ENCODE results near the gene PRR14. TPM values are rescaled to one million over a fixed set of nuclear protein-coding genes. Genes with fewer than 3 reads are reported as not detected.
"Not testable (repeated sequence)": the region's sequence is repeated elsewhere in the genome, so short reads cannot be mapped to it uniquely, and the experiment has no call there.

PRR14 gene
- total RNA-seq, 1 experiment from 2014 or later, result 28.2 TPM

GRCh38 chr16:30636599-30636998 lies 14.2 kb upstream of the PRR14 start:
- Histone ChIP-seq H3K36me3 (ENCODE audit: control insufficient read depth, insufficient read depth, low read length) (no peaks in the 10 kb centered on the region), H3K4me3 (ENCODE audit: low read depth, low read length) (no peak overlapping the region), H3K27me3 (replicated peaks; ENCODE audit: control insufficient read depth, insufficient read depth, low read length) (no peaks in the 10 kb centered on the region), H3K4me1 (no peaks in the 10 kb centered on the region), H3K9me3 (no peaks in the 10 kb centered on the region)
- POLR2A ChIA-PET, result no interaction called here
- CTCF ChIA-PET, result interaction anchor here (0.7 to 1.5 kb wide), 3 partner anchors 207 to 601 kb away, joined by 7 read pairs; partner anchors contain the start of gene DCTPP1
- Mint-ChIP-seq H3K9me3 (ENCODE audit: unreplicated experiment) (no peaks in the 10 kb centered on the region), H3K36me3 (ENCODE audit: insufficient read depth, unreplicated experiment) (peaks cover 9% of the 10 kb centered on the region), H3K4me1 (ENCODE audit: low read depth, unreplicated experiment) (no peaks in the 10 kb centered on the region), H3K27ac (ENCODE audit: unreplicated experiment) (no peak overlapping the region), H3K27me3 (ENCODE audit: insufficient read depth, unreplicated experiment) (no peaks in the 10 kb centered on the region), H3K4me3 (ENCODE audit: unreplicated experiment) (no peak overlapping the region)
- no TSS peak for BruUV-seq (replicated peaks)
- TF ChIP-seq, protein P1, sequence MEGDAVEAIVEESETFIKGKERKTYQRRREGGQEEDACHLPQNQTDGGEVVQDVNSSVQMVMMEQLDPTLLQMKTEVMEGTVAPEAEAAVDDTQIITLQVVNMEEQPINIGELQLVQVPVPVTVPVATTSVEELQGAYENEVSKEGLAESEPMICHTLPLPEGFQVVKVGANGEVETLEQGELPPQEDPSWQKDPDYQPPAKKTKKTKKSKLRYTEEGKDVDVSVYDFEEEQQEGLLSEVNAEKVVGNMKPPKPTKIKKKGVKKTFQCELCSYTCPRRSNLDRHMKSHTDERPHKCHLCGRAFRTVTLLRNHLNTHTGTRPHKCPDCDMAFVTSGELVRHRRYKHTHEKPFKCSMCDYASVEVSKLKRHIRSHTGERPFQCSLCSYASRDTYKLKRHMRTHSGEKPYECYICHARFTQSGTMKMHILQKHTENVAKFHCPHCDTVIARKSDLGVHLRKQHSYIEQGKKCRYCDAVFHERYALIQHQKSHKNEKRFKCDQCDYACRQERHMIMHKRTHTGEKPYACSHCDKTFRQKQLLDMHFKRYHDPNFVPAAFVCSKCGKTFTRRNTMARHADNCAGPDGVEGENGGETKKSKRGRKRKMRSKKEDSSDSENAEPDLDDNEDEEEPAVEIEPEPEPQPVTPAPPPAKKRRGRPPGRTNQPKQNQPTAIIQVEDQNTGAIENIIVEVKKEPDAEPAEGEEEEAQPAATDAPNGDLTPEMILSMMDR (IDR thresholded peaks at IDR 0.05; ENCODE audit: insufficient read depth in 1 of 2, low read depth in 1 of 2, low read length in 1 of 2, severe bottlenecking in 1 of 2, unreplicated experiment in 1 of 2), result no peak
- intact Hi-C loops (cut with micrococcal nuclease; ENCODE audit: unreplicated experiment), result no loop called here
- DNase-seq, result no peak

DNA sequence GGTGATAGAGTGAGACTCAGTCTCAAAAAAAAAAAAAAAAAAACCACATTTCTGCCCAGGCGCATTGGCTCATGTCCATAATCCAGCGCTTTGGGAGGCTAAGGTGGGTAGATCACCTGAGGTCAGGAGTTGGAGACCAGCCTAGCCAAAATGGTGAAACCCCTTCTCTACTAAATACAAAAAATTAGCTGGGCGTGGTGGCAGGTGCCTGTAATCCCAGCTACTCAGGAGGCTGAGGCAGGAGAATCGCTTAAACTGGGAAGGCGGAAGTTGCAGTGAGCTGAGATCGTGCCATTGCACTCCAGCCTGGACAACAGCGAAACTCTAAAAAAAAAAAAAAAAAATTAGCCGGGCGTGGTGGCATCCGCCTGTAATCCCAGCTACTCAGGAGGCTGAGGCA lies 13.6 kb upstream of the PRR14 start:
- H3K9me3 ChIP-seq; H3K36me3 Mint-ChIP-seq (ENCODE audit: insufficient read depth, unreplicated experiment); intact Hi-C loops (cut with micrococcal nuclease; ENCODE audit: unreplicated experiment); H3K27me3 Mint-ChIP-seq (ENCODE audit: insufficient read depth, unreplicated experiment); H3K36me3 ChIP-seq (ENCODE audit: control insufficient read depth, insufficient read depth, low read length); H3K4me3 ChIP-seq (ENCODE audit: low read depth, low read length); H3K27ac Mint-ChIP-seq (ENCODE audit: unreplicated experiment); H3K4me1 ChIP-seq; H3K27me3 ChIP-seq (replicated peaks; ENCODE audit: control insufficient read depth, insufficient read depth, low read length); H3K4me1 Mint-ChIP-seq (ENCODE audit: low read depth, unreplicated experiment); BruUV-seq (replicated peaks); POLR2A ChIA-PET; DNase-seq; H3K4me3 Mint-ChIP-seq (ENCODE audit: unreplicated experiment); H3K9me3 Mint-ChIP-seq (ENCODE audit: unreplicated experiment): not testable (repeated sequence)
- CTCF ChIA-PET, result interaction anchor here (0.7 to 1.5 kb wide), 3 partner anchors 22 to 602 kb away, joined by 3 to 7 read pairs (median 7); partner anchors contain the start of genes DCTPP1 and FBRS

- Mint-ChIP-seq H3K4me1 (ENCODE audit: low read depth, unreplicated experiment) (no peaks in the 10 kb centered on the region), H3K27me3 (ENCODE audit: insufficient read depth, unreplicated experiment) (no peaks in the 10 kb centered on the region), H3K4me3 (ENCODE audit: unreplicated experiment) (no peak overlapping the region), H3K27ac (ENCODE audit: unreplicated experiment) (no peak overlapping the region), H3K36me3 (ENCODE audit: insufficient read depth, unreplicated experiment) (peaks cover 9% of the 10 kb centered on the region), H3K9me3 (ENCODE audit: unreplicated experiment) (no peaks in the 10 kb centered on the region)
- no peak overlapping the region for H3K4me3 ChIP-seq (ENCODE audit: low read depth, low read length)
- intact Hi-C loops (cut with micrococcal nuclease; ENCODE audit: unreplicated experiment), result no loop called here
- ChIA-PET CTCF (interaction anchor here (0.6 to 1.5 kb wide), 6 partner anchors 13 to 526 kb away, joined by 3 to 7 read pairs (median 4); partner anchors contain the start of genes DCTPP1, FBRS and PRR14), POLR2A (interaction anchor here (0.6 kb wide), 2 partner anchors 51 to 103 kb away, joined by 4 to 6 read pairs; no protein-coding TSS in a partner anchor)
- TF ChIP-seq, protein P1 (IDR thresholded peaks at IDR 0.05; ENCODE audit: insufficient read depth in 1 of 2, low read depth in 1 of 2, low read length in 1 of 2, severe bottlenecking in 1 of 2, unreplicated experiment in 1 of 2), result peak; percentile 32 to 64
- H3K4me1 ChIP-seq, result no peaks in the 10 kb centered on the region
- no peaks in the 10 kb centered on the region for H3K36me3 ChIP-seq (ENCODE audit: control insufficient read depth, insufficient read depth, low read length)
- no peaks in the 10 kb centered on the region for H3K27me3 ChIP-seq (replicated peaks; ENCODE audit: control insufficient read depth, insufficient read depth, low read length)
- peak in 1 of 2 experiments; percentile 59 for DNase-seq
- BruUV-seq (replicated peaks), result no TSS peak
- H3K9me3 ChIP-seq, result no peaks in the 10 kb centered on the region
These were observed 12.8 kb upstream of the PRR14 start for GRCh38 chr16:30637944-30638343.
